Adrenal gland (tissue), 12 donors: ENCODE results near the gene VPS26B. TPM values are rescaled to one million over a fixed set of nuclear protein-coding genes. Genes with fewer than 3 reads are reported as not detected.
A peak's percentile ranks its signal among the peaks of the same experiment; 100 is the strongest.

Experiments used
- DNase-seq, 7 donors: peaks; one replicate each; pipeline ENCODE4 v3.0.0-alpha.2; 2019 to 2020
- H3K27ac ChIP-seq, 5 donors: fragments of 200-600 bp; sonication (generic) in 4 of 5; 1 replicate in 3 of 5; 2 replicates in 2 of 5; pipeline versions ENCODE4 v1.5.1 to v1.8.0; 2016 to 2020; ENCODE audit warnings: mild to moderate bottlenecking in 1 of 5
- H3K27me3 ChIP-seq: fragments of 200-600 bp; 2 replicates; pipeline ENCODE4 v1.8.0; 2021
- H3K36me3 ChIP-seq, 2 donors: fragments of 200-600 bp; replicated peaks in 1 of 2; 1 replicate in 1 of 2; 2 replicates in 1 of 2; pipeline versions ENCODE4 v1.5.1 to v1.8.0; 2018 to 2022
- H3K4me1 ChIP-seq, 2 donors: fragments of 200-600 bp; replicated peaks in 1 of 2; 1 replicate in 1 of 2; 2 replicates in 1 of 2; pipeline versions ENCODE4 v1.5.1 to v1.8.0; 2018 to 2021
- H3K4me3 ChIP-seq, 4 donors: fragments of 200-600 bp; sonication (generic) in 3 of 4; one replicate each; pipeline ENCODE4 v1.5.1; 2016 to 2018
- H3K9me3 ChIP-seq, 3 donors: fragments of 200-600 bp; sonication (generic) in 1 of 3; replicated peaks in 1 of 3; 1 replicate in 2 of 3; 2 replicates in 1 of 3; pipeline versions ENCODE4 v1.5.1 to v1.8.0; 2016 to 2021
- CTCF ChIP-seq, 6 experiments: fragments of 450-650 bp in 4 of 6; fragments of 200-600 bp in 2 of 6; sonication (generic) in 1 of 6; IDR thresholded peaks; 1 replicate in 5 of 6; 2 replicates in 1 of 6; pipeline versions ENCODE4 v1.5.1 to v1.8.0; 2016 to 2021; ENCODE audit warnings: antibody characterized with exemption in 6 of 6, mild to moderate bottlenecking in 2 of 6, moderate library complexity in 1 of 6
- POLR2A ChIP-seq, 2 donors: fragments of 450-650 bp; IDR thresholded peaks; one replicate each; pipeline ENCODE4 v1.6.1; 2017; ENCODE audit warnings: antibody characterized with exemption in 2 of 2, mild to moderate bottlenecking in 2 of 2, moderate library complexity in 1 of 2
- WGBS, 4 donors: extraction: QIAGEN DNeasy Blood & Tissue Kit in 2 of 4; methylation state at CpG; one replicate each; pipeline versions ENCODE4 v1.1.5 to v1.1.7; 2013 to 2017; 5-methylcytosine and 5-hydroxymethylcytosine counted together
- intact Hi-C, 2 donors: fragments of 100-400 bp; cut with DNase I; formaldehyde crosslinking; loops; one replicate each; pipeline versions ENCODE4 v1.14.1 to v1.15.0; 2022 to 2023
- polyA plus RNA-seq, 3 donors: library from polyadenylated mRNA; stranded (reverse); fragments of 200-250 nt in 2 of 3; fragments of 350-450 nt in 1 of 3; fragmentation: Illumina TruSeq in 1 of 3; extraction: RNeasy Lipid Tissue Mini Kit (QIAGEN cat#74804) in 1 of 3; gene quantifications; one replicate each; pipeline ENCODE4 v1.2.3, GENCODE V29; 2013 to 2014
- total RNA-seq, 9 donors: library from RNA; depleted of rRNA in 4 of 9; stranded (reverse); fragments of >200 nt in 4 of 9; fragments of 120-200 nt in 1 of 9; fragmentation: NEBNext Ultra II Directional in 1 of 9; extraction: Animal tissue kit (Norgen Biotek cat#: 25700) in 1 of 9; gene quantifications; one replicate each; pipeline versions ENCODE4 v1.1.0 to v1.2.4, GENCODE V29; 2013 to 2023
- donor health status: healthy with polysubstance abuse.
- donor health status: Bipolar disorder and iron deficiency.
- donor health status: DM: yes; HTN: yes; CAD: no.
- donor health status: DM: no; HTN: no; CAD: no.
- donor health status: DM: no; HTN: no; CAD: no.
- donor health status: DM: yes; HTN: yes; CAD: no.

VPS26B gene
- total and polyA plus RNA-seq, 12 donors, result 25.3 to 74.6 (median 42.1) TPM

- Histone ChIP-seq H3K27me3 (no peaks in the 10 kb centered on the region), H3K27ac (no peak overlapping the region), H3K4me3 (no peak overlapping the region), H3K4me1 (peaks cover 0 to 8% of the 10 kb centered on the region in 2 donors), H3K9me3 (no peaks in the 10 kb centered on the region), H3K36me3 (peaks cover 0 to 59% of the 10 kb centered on the region in 2 donors)
- 84 to 93% (median 88%) methylated on average over 4 of the region's 4 CpGs for WGBS, 4 donors
- DNase-seq, result no peak
- TF ChIP-seq POLR2A (IDR thresholded peaks at IDR 0.05) (no peak), CTCF (IDR thresholded peaks at IDR 0.05) (no peak)
- intact Hi-C loops, result no loop called here
Observed at GRCh38 chr11:134258577-134258976, 34.1 kb downstream of the VPS26B start.

GRCh38 chr11:134260503-134260902 is 36.0 kb downstream of the VPS26B start:
- H3K9me3 ChIP-seq, result no peaks in the 10 kb centered on the region
- intact Hi-C loops, result no loop called here
- DNase-seq, result no peak
- H3K27ac ChIP-seq, result no peak overlapping the region
- no peaks in the 10 kb centered on the region for H3K27me3 ChIP-seq
- TF ChIP-seq CTCF (IDR thresholded peaks at IDR 0.05), result no peak
- no peak for TF ChIP-seq POLR2A (IDR thresholded peaks at IDR 0.05)
- no peak overlapping the region for H3K4me3 ChIP-seq
- no peaks in the 10 kb centered on the region for H3K4me1 ChIP-seq
- peaks cover 0 to 59% of the 10 kb centered on the region in 2 donors for H3K36me3 ChIP-seq

- no peak for DNase-seq
- Histone ChIP-seq H3K9me3 (no peaks in the 10 kb centered on the region), H3K36me3 (peaks cover 0 to 59% of the 10 kb centered on the region in 2 donors), H3K27me3 (no peaks in the 10 kb centered on the region), H3K27ac (no peak overlapping the region), H3K4me3 (no peak overlapping the region), H3K4me1 (no peaks in the 10 kb centered on the region)
- TF ChIP-seq POLR2A (IDR thresholded peaks at IDR 0.05) (no peak), CTCF (IDR thresholded peaks at IDR 0.05) (no peak)
- 91 to 96% (median 93%) methylated on average over 16 of the region's 16 CpGs for WGBS, 4 donors
- intact Hi-C loops, result no loop called here
Observed at GRCh38 chr11:134260983-134261382, 36.5 kb downstream of the VPS26B start.

GRCh38 chr11:134261626-134262488 is 37.4 kb downstream of the VPS26B start:
- intact Hi-C loops, result no loop called here
- 91 to 95% (median 91%) methylated on average over 10 to 14 of the region's 14 CpGs for WGBS, 4 donors
- Histone ChIP-seq H3K27ac (no peak overlapping the region), H3K4me3 (no peak overlapping the region), H3K27me3 (no peaks in the 10 kb centered on the region), H3K9me3 (no peaks in the 10 kb centered on the region), H3K36me3 (peaks cover 0 to 59% of the 10 kb centered on the region in 2 donors), H3K4me1 (no peaks in the 10 kb centered on the region)
- no peak for TF ChIP-seq POLR2A (IDR thresholded peaks at IDR 0.05)
- peak in 3 of 6 experiments; percentile 21 to 36 (median 33) for TF ChIP-seq CTCF (IDR thresholded peaks at IDR 0.05)
- DNase-seq, result no peak
